Cardiac muscle cell (in vitro differentiated cells and primary cell): ENCODE results near the gene RNF183. TPM values are rescaled to one million over a fixed set of nuclear protein-coding genes. Genes with fewer than 3 reads are reported as not detected.

Source experiments
- DNase-seq, 2 donors: peaks; one replicate each; pipeline versions ENCODE4 v3.0.0 to v3.0.0-alpha.2; 2010 to 2017; ENCODE audit warnings: low read depth in 1 of 2, low spot score in 1 of 2
- H3K27ac ChIP-seq: fragments of 200-600 bp; sonication (generic); 2 replicates; pipeline ENCODE4 v1.5.1; 2016
- H3K27me3 ChIP-seq: fragments of 200-600 bp; sonication (generic); 2 replicates; pipeline ENCODE4 v1.6.0; 2016; ENCODE audit warnings: control low read depth
- H3K36me3 ChIP-seq: fragments of 200-600 bp; sonication (generic); 2 replicates; pipeline ENCODE4 v1.5.1; 2016; ENCODE audit warnings: control low read depth
- H3K4me1 ChIP-seq: fragments of 200-600 bp; sonication (generic); 2 replicates; pipeline ENCODE4 v1.8.1; 2017; ENCODE audit warnings: low read depth, mild to moderate bottlenecking, mixed run types
- H3K4me3 ChIP-seq: fragments of 200-600 bp; sonication (generic); 2 replicates; pipeline ENCODE4 v1.5.1; 2016; ENCODE audit warnings: mild to moderate bottlenecking
- H3K9me3 ChIP-seq: fragments of 200-600 bp; sonication (generic); 2 replicates; pipeline ENCODE4 v1.5.1; 2017; ENCODE audit warnings: low read depth, mild to moderate bottlenecking, control low read depth
- CTCF ChIP-seq: IDR thresholded peaks from 2 replicates; pipeline ENCODE4 v1.5.1; 2012; ENCODE audit warnings: low read depth, mild to moderate bottlenecking, low read length
- polyA plus RNA-seq: library from polyadenylated mRNA; unstranded; fragments of >200 nt; fragmentation: Nextera tagmentation; extraction: Ambion mirVana; gene quantifications from 2 replicates; pipeline ENCODE4 v1.2.1, GENCODE V29; 2016
- total RNA-seq: library from RNA; depleted of rRNA; stranded (reverse); fragments of >200 nt; gene quantifications from 2 replicates; pipeline ENCODE4 v1.2.3, GENCODE V29; 2016

The RNF183 gene
- total and polyA plus RNA-seq, 2 experiments from 2014 or later = 0.06 to 0.40 TPM

GRCh38 chr9:113274474-113275156 lies 28.6 kb downstream of the RNF183 start:
- Histone ChIP-seq H3K27ac (peak overlapping the region; percentile 95), H3K4me3 (peak overlapping the region; percentile 65), H3K4me1 (peaks cover 8% of the 10 kb centered on the region), H3K27me3 (no peaks in the 10 kb centered on the region), H3K36me3 (peaks cover 43% of the 10 kb centered on the region), H3K9me3 (no peaks in the 10 kb centered on the region)
- peak; percentile 70 to 79 for DNase-seq
- peak; percentile 58 for TF ChIP-seq CTCF

GRCh38 chr9:113269871-113270270 lies 33.3 kb downstream of the RNF183 start:
- TF ChIP-seq CTCF = no peak
- Histone ChIP-seq H3K27ac (no peak overlapping the region), H3K4me3 (no peak overlapping the region), H3K27me3 (no peaks in the 10 kb centered on the region), H3K4me1 (peaks cover 3% of the 10 kb centered on the region), H3K9me3 (no peaks in the 10 kb centered on the region), H3K36me3 (peaks cover 36% of the 10 kb centered on the region)
- DNase-seq = no peak

GRCh38 chr9:113269355-113269754 lies 33.8 kb downstream of the RNF183 start:
- no peak for TF ChIP-seq CTCF
- Histone ChIP-seq H3K4me3 (no peak overlapping the region), H3K36me3 (peaks cover 36% of the 10 kb centered on the region), H3K4me1 (peaks cover 2% of the 10 kb centered on the region), H3K27ac (no peak overlapping the region), H3K27me3 (no peaks in the 10 kb centered on the region), H3K9me3 (no peaks in the 10 kb centered on the region)
- no peak for DNase-seq

DNA sequence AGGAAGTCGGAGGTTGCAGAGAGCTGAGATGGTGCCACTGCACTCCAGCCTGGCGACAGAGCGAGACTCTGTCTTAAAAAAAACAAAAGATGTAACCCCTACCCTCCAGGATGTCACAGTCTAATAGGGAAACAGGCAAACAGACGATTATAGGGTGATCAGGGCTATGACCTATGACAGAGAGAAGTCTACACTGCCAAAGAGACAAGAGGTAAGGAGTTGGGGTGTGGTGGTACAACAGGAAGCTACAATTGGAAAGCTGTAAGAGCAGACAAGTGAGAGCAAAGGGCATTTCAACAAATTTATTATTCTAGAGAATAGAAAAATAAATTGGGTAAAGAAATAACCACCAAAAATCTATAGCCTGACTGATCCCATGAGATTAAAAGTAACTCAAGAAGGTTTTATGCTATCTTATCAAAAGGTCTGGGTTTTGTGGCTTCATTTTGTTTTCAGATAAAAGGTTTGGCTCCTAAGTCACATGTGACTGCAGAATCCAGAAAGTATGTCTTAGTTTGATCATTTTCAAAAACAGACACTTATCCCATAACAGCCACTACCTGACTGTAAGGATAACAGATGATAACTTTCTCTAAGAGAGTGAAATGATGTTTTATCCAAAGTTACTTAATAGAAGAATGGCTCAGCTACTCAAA lies 35.1 kb downstream of the RNF183 start:
- Histone ChIP-seq H3K9me3 (no peaks in the 10 kb centered on the region), H3K27me3 (no peaks in the 10 kb centered on the region), H3K4me1 (no peaks in the 10 kb centered on the region), H3K27ac (no peak overlapping the region), H3K4me3 (no peak overlapping the region), H3K36me3 (peaks cover 32% of the 10 kb centered on the region)
- TF ChIP-seq CTCF = no peak
- no peak for DNase-seq

DNA sequence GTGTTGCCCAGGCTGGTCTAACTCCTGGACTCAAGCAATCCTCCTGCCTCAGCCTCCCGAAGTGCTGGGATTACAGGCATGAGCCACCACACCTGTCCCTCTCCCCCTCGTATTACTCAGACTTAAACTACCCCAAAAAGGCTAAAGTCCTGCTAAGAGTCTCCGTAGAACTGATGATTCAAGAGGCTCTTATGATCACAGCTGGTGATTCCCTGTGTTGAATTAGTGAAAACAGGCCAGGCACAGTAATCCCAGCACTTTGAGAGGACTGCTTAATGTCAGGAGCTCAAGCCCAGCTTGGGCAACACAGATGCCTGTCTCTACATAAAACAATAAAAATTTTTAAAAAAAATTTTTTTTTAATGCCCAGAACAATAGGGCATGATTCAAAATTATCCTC lies 37.0 kb downstream of the RNF183 start:
- Histone ChIP-seq H3K9me3 (no peaks in the 10 kb centered on the region), H3K27me3 (no peaks in the 10 kb centered on the region), H3K4me3 (no peak overlapping the region), H3K4me1 (no peaks in the 10 kb centered on the region), H3K27ac (no peak overlapping the region), H3K36me3 (peaks cover 22% of the 10 kb centered on the region)
- no peak for DNase-seq
- no peak for TF ChIP-seq CTCF
